OCI-M2 (cell line): ENCODE data around the gene TSSC4.

Experiments used
- DNase-seq: peaks from one replicate; lab custom pipeline; 2025; ENCODE audit not compliant: unreplicated experiment; lab: John Stamatoyannopoulos, UW

TSSC4 gene

DNA sequence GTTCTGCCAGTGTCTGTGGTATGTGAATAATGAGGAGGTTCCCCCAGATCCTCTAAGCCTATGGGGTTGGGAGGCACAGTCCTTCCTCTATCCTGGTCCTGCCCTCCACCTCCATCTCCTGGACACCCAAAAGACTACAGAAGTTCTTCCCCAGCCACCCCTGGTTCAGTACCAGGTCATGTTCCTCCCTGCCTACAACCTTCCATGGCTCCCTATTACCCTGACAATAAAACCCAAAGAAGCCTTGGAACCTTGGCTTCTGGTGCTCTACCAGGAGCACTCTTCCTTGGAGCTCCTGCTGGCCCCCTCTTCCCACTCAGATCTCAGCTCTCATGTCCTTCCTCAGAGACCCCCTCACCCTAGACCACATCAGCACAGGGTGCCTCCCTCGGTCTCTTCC lies 30.8 kb downstream of the TSSC4 start:
- no peak for DNase-seq

DNA sequence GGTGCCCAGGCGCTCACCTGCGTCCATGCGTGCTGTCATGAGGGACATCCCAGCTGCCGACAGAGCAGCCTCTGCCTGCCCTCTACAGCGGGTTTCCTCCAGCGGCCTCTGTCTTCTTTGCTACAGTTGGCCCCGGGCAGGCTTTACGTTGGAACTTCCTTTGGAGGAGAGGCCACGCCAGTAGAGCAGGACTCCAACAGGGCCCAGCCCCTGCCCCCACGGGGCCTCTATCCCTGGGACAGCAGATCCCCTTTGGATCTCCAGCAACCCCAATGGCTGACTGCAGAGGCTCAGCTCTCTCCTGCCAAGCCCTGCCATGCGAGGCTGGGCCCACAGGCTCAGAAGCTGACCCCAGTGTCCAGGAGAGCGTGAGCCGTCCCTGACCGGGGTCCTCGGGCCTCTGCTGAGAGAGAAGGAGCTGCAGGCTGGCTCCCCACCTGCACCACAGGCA lies 31.6 kb downstream of the TSSC4 start:
- no peak for DNase-seq

DNA sequence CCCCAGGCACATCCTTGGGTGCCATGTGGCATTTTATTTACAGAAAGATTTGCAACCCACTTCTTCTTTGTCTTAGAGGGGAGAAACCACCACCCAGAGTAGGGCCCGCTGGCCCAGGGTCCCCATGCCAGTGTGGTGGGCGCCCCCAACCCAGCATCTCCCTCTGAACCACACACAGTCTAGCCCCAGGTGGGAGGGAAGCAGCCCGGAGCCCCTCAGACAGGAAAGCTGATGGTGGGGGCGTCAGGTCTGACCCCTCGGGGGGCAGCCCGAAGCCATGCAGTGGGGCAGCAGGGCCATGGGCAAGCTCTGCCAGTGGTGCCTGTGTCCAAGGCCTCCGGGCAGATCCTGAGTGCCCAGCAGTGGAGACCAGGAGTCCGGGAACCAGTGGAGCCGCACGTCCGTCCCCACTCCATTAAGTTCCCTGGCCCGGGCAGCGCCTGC lies 32.1 kb downstream of the TSSC4 start:
- no peak for DNase-seq

DNA sequence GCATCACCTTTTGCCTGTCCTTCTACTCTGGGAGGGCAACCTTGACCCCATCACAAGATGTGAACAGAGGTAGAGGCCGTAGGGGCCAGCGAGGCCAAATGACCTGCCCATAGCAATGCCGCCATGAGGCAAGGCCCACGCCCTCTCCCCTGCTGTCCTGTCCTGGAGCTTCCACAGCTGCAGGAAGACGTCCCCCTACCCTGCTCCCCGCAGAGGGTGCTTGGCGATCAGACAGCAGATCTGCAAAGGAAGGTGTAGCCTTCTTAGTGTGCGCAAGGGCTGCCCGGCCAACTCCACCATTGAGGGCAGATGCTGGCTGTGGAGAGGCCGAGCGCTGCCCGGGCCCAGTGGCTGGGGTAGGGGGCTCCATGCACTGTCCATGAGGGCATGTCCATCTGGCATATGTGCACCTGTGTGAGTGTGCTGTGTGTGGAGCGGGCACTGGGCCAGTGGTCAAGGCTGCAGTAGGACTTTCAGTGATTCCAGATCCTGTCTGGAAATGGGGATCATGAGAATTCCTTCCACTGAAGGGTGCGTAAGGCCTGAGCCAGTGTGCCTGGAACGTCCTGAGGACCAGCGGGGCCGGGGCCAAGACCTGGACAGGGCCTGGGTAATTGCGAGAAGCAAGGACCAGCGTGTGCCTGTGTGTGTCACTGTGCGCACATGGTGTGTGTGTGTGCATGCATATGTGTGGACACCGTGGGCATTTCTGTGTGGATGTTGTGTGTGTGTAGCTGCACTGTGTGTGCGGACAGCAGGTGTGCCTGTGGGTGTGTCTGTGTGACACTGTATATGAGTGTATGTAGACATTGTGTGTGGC lies 32.8 kb downstream of the TSSC4 start:
- DNase-seq: no peak

DNA sequence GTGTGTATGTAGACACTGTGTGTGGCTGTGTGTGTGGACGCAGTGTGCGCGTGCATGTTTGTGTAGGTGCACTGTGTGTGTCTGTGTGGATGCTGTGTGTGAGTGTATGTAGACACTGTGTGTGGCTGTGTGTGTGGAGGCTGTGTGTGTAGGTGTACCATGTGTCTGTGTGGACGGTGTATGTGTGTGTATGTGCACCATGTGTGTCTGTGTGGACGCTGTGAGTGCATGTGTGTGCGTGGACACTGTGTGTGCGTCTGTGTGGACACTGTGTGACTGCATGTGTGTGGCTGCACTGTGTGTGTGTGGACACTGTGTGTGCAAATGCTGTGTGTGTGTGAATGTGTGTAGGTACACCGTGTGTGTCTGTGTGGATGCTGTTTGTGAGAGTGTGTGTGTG lies 33.5 kb downstream of the TSSC4 start:
- no peak for DNase-seq

DNA sequence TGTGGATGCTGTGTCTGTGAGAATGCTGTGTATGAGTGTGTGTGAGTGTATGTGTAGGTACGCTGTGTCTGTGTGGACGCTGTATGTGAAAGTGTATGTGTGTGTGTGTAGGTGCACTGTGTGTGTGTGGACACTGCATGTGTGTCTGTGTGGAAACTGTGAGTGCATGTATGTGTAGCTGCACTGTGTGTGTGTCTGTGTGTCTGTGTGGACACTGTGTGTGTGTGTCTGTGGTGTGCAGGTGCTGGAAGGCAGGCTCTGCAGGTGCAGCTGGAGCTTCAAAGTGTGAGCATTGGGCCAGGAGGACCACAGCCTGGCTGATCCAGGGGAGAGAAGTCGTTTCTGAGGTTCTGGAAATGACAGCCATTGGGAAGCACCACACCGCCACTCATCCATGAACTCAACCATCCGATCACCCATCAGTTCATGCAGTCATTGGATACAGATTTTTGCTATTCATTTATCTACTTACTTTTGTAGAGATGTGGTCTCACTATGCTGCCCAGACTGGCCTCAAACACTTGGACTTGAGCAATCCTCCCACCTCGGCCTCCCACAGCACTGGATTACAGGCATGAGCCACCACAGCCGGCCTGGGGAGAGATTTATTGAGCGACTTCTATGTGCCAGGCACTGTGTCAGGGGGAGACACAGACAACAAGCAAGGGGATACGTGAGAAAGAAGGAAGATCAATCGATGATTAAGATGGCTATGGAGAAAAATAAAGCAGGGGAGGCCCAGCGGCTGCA lies 34.1 kb downstream of the TSSC4 start:
- DNase-seq: no peak

DNA sequence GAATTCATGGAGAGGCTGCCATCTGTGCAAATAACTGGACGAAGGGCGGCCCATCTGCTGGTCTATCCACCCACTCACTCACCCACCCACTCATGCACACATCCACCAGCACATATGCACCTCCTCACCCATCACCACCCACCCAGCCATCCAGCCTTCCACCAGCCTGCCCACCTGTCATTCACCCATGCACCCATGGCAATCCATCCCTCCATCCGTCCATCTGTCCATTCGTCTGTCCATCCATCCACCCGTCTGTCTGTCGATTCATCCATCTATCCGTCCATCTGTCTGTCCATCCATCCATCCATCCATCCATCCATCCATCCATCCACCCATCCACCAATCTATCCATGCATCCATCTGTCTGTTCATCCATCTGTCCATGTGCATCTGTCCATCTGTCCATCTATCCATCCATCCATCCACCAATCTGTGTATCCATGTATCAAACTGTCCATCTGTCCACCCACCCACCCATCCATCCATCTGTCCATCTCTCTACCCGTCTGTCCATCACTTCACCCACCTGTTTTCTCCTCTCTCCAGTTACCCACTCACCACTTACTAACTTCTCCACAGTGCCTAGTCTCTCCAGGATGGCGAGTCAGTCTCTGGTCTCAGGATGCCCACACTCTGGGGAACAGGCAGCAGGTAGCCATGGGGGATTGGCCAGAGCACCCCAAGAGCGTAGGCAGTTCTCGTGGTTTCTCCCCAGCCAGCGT lies 34.9 kb downstream of the TSSC4 start:
- no peak for DNase-seq

DNA sequence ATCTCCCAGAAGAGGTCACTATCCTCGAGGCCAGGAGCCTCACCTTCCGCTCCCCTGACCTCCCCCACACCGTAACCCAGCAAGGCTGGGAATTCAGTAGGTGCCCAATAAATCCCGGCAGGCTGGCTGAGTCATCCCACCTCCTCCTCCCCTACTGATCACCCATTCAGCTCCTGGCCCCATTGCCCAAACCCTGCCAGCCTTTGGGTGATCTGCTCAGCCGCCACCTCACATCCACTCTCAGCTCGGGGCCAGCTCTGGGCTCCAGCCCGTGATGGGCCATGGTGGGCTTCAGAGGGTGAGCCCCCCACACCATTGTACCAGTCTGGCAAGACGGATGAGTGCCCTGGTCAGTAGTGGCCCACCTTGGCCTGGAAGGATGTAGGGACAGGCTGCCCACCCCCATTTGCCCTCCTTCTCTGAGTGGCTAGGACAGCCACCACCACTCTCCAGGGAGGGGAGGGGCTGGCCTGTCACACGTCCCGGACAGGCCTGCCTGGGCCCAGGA lies 35.5 kb downstream of the TSSC4 start:
- DNase-seq: no peak

DNA sequence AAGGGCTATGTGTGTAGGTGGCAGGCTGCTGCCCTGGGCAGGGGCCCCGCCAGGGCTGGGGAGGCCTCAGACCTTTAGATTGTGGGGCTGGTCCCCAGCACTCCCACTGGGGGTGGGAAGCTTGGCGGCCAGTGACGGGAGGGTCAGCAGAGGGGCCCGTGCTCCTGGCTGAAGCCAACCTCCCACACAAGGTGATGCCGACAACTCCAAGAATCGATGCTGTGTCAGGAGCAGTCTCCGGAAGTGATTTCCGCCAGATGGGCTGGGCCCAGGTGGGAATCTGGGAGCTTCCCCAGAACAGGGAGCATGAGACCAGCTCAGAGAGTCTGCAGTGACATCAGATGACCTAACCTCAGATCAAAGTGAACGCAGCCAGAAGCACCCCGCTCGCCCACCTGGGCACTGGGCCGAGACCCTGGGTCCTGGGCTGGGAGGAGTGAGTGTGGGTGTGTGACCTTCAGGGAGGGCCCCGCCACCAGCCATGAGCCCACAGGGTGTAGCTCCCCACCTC lies 36.0 kb downstream of the TSSC4 start:
- no peak for DNase-seq

DNA sequence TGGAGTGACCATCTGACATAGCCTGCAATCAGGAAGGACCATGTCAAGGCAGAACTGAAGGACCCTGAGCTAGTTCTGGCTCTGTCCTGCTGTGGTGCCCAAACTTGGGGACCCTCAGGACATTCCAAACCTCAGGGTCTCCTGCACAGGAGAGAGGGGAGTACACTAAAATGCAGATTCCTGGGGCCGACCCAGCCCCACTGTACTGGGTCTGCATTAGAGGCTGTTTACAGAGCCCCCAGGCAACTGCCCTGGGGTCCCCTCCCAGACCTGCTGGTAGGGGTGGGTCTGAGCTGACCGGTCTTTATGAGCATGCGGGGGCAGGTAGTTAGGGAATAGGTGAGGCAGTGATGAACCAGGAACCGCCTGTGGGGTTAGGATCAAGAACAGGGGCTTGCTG lies 37.0 kb downstream of the TSSC4 start:
- no peak for DNase-seq

DNA sequence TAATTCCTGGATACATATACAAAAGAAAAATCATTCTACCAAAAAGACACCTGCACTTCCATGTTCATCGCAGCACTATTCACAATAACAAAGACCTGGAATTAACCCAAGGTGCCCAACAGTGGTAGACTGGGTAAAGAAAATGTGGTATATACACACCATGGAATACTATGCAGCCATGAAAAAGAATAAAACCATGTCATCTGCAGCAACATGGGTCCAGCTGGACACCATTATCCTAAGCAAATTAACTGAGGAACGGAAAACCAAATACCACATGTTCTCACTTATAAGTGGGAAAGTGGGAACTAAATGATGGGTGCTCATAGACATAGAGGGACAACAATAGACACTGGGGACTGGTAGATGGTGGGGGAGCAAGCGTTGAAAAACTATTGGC lies 39.3 kb downstream of the TSSC4 start:
- DNase-seq: no peak

DNA sequence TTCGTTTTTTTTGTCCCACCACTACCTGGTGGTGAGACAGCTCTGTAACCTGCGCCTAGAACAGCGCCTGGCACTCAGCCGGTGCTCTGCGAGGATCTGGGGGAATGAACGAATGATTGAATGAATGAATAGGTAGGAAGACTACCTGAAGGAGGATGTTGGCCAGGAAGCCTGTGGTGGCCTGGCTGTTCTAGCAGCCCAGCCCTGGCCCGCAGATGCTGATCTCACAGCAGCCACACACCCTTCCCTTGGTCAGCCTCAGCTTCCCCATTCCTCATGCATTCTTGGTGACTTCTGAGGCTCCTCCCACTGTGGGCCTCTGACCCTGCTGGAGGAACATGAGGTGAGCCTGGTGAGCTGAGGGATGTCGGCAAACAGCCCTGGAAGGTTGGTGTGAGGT lies 40.1 kb downstream of the TSSC4 start:
- no peak for DNase-seq

DNA sequence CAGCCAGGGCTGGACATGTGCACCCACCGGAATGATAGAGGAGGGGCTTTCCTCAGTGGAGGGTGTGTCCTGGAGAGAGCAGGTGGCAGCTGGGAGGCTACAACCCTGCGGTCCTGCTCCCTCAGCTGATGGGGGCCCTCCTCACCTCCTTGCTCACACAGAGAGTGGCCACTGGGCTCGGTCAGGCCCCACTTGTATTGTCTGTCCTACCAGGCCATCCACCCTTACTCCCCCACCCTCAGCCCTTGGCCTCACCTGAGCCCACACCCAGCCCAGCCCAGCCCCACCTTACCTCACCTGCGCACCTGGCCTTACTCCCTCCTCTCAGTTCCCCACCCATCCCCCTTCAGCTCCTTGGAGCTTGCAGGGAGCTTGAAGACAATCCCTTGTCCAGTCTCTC lies 40.6 kb downstream of the TSSC4 start:
- no peak for DNase-seq

DNA sequence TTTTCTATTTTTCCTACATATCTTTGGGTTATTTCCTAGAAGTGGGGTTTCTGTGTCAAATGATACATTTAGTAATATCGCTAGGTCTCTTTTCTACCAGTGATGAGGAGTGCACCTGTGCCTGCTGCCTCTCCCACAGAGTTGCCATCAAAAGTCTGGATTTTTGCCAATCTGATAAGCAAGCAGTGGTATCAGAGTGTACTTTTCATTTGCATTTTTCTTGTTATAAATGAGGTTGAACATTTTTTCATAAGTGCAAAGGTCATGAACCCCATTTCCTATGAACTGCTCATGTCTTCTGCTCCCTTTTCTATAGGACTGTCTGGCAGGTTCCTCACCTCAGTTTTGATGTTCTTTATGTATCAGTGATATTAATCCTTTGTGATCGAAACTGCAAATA lies 42.0 kb downstream of the TSSC4 start:
- no peak for DNase-seq

DNA sequence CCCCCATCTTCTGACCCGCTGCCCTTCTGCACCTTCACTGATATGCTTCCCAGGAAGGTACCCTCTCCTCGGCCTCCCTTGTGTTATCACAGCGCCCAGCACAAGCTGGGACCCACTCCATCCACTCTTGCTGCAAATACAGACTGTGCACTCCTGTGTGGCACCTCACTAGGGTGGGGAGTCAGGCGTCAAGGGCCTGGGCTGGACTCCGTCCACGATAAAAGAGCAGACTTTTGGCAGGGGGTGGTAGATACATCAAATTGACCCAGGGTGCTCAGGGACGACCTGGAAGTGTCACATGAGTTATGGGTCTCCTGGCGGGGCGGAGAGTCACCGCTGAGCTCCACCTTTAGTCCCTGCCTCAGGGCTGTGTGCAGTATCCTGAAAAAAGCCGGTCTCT lies 42.9 kb downstream of the TSSC4 start:
- no peak for DNase-seq

DNA sequence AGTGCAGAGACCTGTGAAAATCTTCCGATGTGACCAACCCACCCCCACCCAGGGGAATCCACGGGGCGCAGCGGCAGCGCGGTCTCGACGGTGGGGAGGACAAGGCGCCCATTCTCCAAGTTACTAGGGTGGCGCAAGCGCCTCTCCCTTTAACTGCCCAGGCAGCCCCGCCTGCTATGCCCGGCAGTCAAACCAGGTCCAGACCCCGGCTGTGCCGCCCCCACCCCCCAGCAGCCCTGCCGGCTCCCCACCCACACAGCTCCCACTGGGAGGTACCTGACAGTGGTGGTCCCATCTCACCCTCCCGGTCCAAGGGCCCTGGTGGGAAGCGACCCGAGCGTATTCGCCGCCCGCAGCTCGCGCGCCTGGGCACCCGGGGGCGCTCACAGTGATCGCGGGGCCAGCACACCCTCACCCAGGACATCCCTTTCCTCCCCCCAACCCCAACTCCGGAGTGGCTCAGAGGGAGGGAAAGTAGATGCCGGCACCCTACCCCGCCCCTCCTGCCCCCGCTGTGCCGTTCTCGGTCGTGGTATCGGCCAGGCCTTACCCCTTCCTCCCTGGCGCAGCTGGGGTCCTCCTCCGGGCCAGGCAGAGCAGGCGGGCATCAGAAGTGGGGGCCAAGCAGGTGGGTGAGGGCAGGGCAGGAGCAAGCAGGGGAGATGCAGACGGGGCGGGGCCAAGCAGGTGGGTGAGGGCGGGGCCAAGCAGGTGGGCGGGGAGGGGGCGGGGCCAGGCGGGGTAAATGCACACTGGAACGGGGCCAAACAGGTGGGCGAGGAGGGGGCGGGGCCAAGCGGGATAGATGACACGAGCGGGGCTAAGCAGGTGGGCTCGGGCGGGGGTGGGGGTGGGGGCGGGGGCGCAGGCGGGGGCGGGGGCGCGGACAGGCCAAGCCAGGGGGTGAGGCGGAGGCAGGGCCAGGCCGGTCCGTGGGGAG lies 43.6 kb downstream of the TSSC4 start, which contains the start of gene TRPM5:
Gene TRPM5, minus strand, starts transcription at position 634 of the 940 bp plus-strand sequence. CDS start 21,478 bp downstream, outside the sequence.
- DNase-seq: no peak

DNA sequence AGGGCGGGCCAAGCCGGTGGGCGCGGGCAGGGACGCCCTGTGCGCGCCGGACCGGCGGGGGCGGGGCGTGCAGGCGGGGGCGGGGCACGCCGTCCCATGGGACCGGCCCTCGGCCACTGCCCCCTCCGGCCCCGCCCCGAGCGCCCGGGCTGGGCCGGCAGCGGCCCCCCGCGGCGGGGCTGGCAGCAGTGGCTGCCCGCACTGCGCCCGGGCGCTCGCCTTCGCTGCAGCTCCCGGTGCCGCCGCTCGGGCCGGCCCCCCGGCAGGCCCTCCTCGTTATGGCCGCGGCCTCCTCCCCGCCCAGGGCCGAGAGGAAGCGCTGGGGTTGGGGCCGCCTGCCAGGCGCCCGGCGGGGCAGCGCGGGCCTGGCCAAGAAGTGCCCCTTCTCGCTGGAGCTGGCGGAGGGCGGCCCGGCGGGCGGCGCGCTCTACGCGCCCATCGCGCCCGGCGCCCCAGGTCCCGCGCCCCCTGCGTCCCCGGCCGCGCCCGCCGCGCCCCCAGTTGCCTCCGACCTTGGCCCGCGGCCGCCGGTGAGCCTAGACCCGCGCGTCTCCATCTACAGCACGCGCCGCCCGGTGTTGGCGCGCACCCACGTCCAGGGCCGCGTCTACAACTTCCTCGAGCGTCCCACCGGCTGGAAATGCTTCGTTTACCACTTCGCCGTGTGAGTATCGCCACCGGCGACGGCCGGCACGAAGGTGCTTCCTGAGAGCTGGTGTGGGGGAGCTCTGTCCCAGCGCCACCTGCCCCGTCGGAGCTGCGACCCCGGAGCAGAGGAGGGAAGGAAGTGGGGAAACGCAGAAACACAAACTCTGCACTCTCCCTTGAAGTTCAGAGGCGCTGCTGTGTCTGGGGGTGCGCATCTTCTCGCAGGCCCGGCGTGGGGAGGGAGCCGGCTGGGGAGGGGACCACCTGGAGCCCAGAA lies 44.5 kb downstream of the TSSC4 start, which contains the start of gene KCNQ1:
Gene KCNQ1, plus strand, starts transcription at position 188 of the 925 bp plus-strand sequence. Its CDS starts 91 bp downstream, at position 279.
- DNase-seq: no peak

DNA sequence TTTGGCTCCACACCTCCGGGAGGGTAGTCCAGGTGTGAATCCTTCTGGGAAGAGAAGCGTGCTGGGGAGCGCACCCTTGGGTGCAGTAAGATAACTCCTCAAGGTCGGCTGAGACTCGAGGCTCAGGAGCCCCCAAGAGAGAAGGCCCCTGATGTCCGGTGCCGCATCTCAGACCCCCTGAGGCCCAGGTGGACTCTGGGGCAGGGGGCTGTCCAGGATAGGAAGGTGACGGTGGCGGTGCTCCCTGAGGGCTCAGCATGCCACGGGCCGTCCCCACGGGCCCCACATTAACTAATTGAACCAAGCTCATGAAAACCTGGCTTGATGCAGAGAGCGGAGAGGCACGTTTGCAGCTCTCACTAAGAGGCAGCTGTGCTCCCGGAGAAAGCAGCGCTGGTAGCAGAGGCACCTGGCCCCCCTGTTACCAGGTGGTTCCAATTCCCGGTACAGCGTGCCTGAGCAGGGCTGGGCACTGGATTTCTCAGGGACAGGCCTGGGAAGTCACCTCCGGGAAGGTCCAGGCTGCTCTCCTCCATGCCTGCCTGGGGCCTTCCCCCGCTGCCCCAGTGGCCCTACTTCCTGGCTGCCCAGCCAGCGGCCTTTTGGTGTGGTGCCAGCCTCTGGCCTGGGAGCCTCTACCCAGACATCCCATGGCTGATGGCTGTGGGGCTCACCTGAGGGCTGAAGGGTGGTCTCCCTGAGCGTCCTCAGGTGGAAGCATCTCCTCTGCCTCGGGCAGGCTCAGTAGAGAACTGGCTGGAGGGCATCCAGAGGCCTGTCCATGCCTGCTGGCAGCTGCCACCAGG lies 45.4 kb downstream of the TSSC4 start:
- no peak for DNase-seq
